A673 (cell line): ENCODE results near the gene CCDC198. TPM values are rescaled to one million over a fixed set of nuclear protein-coding genes. Genes with fewer than 3 reads are reported as not detected.

ENCODE experiments used
- Bru-seq: library from RNA; stranded (reverse); fragments of 400-500 nt; gene quantifications from one replicate; lab custom pipeline; 2021; lab: Mats Ljungman, UMichigan
- BruChase-seq, 2 experiments: library from RNA; stranded (reverse); fragments of 400-500 nt; gene quantifications; one replicate each; lab custom pipeline; 2021; lab: Mats Ljungman, UMichigan
- BruUV-seq: library from RNA; stranded (reverse); fragments of 400-500 nt; replicated peaks from 2 replicates; lab custom pipeline; 2021; lab: Mats Ljungman, UMichigan
- CTCF ChIA-PET: fragments of 300-600 bp; sonication (Branson Sonifier 250); formaldehyde crosslinking; loops from one replicate; lab custom pipeline; 2022; ENCODE audit warnings: antibody characterized with exemption; lab: Charles Lee
- POLR2A ChIA-PET: fragments of 300-600 bp; sonication (Branson Sonifier 250); formaldehyde crosslinking; loops from one replicate; lab custom pipeline; 2022; ENCODE audit warnings: antibody characterized with exemption; ENCODE audit not compliant: low non-redundant PET; lab: Charles Lee
- DNase-seq: peaks from one replicate; pipeline ENCODE4 v3.0.0-alpha.2; 2015; ENCODE audit warnings: low spot score
- H3K27ac ChIP-seq: fragments of 200-600 bp; sonication (generic); 2 replicates; pipeline ENCODE4 v1.5.1; 2016; ENCODE audit warnings: mixed run types, low read depth, mild to moderate bottlenecking, mixed read lengths, antibody characterized with exemption, low read length; ENCODE audit not compliant: poor library complexity, severe bottlenecking
- H3K27me3 ChIP-seq: fragments of 200-600 bp; sonication (generic); replicated peaks from 2 replicates; pipeline ENCODE4 v1.6.1; 2017; ENCODE audit warnings: mixed run types, low read depth, mild to moderate bottlenecking, mixed read lengths, antibody characterized with exemption, low read length; ENCODE audit not compliant: insufficient read depth, poor library complexity
- H3K36me3 ChIP-seq: fragments of 200-600 bp; sonication (generic); 2 replicates; pipeline ENCODE4 v1.6.1; 2016; ENCODE audit warnings: mixed run types, mild to moderate bottlenecking, mixed read lengths, antibody characterized with exemption, low read length; ENCODE audit not compliant: insufficient read depth, poor library complexity, severe bottlenecking
- H3K4me1 ChIP-seq: fragments of 200-600 bp; sonication (generic); 2 replicates; pipeline ENCODE4 v1.6.1; 2017; ENCODE audit warnings: mixed run types, mild to moderate bottlenecking, mixed read lengths, antibody characterized with exemption, low read length; ENCODE audit not compliant: insufficient read depth, poor library complexity, severe bottlenecking
- H3K4me3 ChIP-seq: fragments of 200-600 bp; sonication (generic); 2 replicates; pipeline ENCODE4 v1.5.1; 2016; ENCODE audit warnings: low read depth, mixed run types, mild to moderate bottlenecking, mixed read lengths, low read length; ENCODE audit not compliant: poor library complexity, severe bottlenecking
- H3K9me3 ChIP-seq: fragments of 200-600 bp; sonication (generic); 2 replicates; pipeline ENCODE4 v1.6.1; 2016; ENCODE audit warnings: mixed run types, low read depth, mild to moderate bottlenecking, mixed read lengths, antibody characterized with exemption, low read length; ENCODE audit not compliant: poor library complexity, severe bottlenecking
- EZH2 ChIP-seq: fragments of 200-600 bp; sonication (generic); IDR thresholded peaks from 2 replicates; pipeline ENCODE4 v1.6.1; 2017; ENCODE audit warnings: borderline replicate concordance, low read depth, mild to moderate bottlenecking, mixed read lengths, antibody characterized with exemption, low read length; ENCODE audit not compliant: poor library complexity, severe bottlenecking
- intact Hi-C: fragments of 100-400 bp; cut with micrococcal nuclease; formaldehyde crosslinking; loops from one replicate; pipeline ENCODE4 v1.10.0; 2022; ENCODE audit not compliant: unreplicated experiment
- long read RNA-seq: library from polyadenylated mRNA; stranded (forward); transcript quantifications from one replicate; pipeline ENCODE4 v2.0.0, GENCODE V29; 2022
- total RNA-seq: library from RNA; stranded (reverse); gene quantifications from 2 replicates; pipeline ENCODE4 v1.2.3, GENCODE V29; 2021
- TF ChIP-seq, protein P1 (sequence below): fragments of 300-800, 200-600 bp; sonication (generic); conservative IDR thresholded peaks from 2 replicates; pipeline ENCODE4 v1.5.1; 2017; ENCODE audit warnings: low read depth, mild to moderate bottlenecking, antibody characterized with exemption, low read length, moderate library complexity, mixed read lengths

Gene CCDC198
- total RNA-seq = not detected in 2 replicates
- not detected for Bru-seq, nascent RNA
- BruChase-seq, experiment 1, labeled RNA remaining after a 2-hour chase = not detected
- BruChase-seq, experiment 2, labeled RNA remaining after a 6-hour chase = percentile 3 among the genes with signal in this experiment
- long read RNA-seq = 0 reads

DNA sequence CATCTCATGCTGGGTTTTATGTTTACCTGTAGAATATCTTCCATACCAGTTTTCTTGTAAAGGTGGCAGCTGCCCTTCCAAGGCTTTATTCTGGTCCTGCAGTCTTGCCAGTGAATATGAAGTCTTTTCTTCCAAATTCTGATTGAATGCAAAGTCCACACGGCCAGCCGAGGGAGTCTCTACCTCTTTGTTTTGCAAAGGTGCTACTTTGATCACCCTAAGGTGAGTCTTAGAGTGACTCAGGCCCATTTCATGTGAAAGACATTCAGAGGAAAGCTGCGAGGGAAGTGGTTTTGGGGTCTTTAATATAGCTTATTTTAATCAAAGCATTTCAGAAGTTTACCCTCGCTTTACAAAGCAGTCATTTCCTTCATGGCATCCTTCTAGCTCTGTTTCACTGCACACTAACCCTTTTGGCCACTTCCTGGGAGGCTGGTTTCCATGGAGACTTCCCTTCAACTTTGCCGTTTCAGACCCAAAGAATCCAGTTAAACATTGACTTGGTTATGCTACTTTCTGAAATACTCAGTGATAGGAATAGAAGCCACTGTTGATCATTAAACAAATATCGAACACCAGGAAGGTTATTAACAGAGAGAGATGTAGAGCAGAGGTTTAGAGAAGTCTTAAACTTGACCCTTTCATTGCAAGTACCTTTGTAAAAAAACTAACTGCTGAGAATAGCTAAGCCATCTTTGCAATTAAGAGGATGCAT lies at the start of gene CCDC198:
TSS of gene CCDC198 (minus strand) at position 391 of the 715 bp plus-strand sequence. CDS start at position 249, 142 bp downstream.
- ChIA-PET CTCF (interaction anchor here (0.6 kb wide), 1 partner anchor 657 kb away, joined by 3 read pairs; no protein-coding TSS in a partner anchor), POLR2A (no interaction called here)
- no peaks in the 10 kb centered on the region for H3K9me3 ChIP-seq
- H3K27ac ChIP-seq = no peak within 1 kb of the TSS
- BruUV-seq = no TSS peak
- no peak within 1 kb of the TSS for H3K4me3 ChIP-seq
- H3K4me1 ChIP-seq = peaks cover 11% of the 10 kb centered on the region
- DNase-seq = no peak
- H3K27me3 ChIP-seq = no peaks in the 10 kb centered on the region
- intact Hi-C loops = no loop called here
- no peaks in the 10 kb centered on the region for H3K36me3 ChIP-seq
- TF ChIP-seq, protein P1, sequence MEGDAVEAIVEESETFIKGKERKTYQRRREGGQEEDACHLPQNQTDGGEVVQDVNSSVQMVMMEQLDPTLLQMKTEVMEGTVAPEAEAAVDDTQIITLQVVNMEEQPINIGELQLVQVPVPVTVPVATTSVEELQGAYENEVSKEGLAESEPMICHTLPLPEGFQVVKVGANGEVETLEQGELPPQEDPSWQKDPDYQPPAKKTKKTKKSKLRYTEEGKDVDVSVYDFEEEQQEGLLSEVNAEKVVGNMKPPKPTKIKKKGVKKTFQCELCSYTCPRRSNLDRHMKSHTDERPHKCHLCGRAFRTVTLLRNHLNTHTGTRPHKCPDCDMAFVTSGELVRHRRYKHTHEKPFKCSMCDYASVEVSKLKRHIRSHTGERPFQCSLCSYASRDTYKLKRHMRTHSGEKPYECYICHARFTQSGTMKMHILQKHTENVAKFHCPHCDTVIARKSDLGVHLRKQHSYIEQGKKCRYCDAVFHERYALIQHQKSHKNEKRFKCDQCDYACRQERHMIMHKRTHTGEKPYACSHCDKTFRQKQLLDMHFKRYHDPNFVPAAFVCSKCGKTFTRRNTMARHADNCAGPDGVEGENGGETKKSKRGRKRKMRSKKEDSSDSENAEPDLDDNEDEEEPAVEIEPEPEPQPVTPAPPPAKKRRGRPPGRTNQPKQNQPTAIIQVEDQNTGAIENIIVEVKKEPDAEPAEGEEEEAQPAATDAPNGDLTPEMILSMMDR = no peak
- no peak for TF ChIP-seq EZH2

DNA sequence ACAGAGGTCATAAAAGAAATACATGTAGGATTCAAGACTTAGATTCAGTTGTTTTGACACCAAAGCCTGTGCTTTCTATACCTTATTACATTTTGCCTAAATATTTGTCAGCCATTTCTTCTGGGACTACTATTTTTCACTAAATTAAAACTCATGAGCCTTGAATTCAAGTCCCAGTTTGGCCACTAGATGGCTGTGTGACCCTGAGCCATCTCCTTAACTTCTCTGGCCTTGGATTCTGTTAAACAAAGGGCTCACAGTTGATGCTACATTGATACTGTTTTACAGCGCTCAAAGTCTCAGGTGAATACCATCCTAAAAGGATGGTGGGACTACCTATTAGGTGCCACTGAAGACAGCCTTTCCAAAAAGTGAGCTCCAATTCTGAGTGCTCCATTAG lies 39.6 kb upstream of the CCDC198 start:
- TF ChIP-seq EZH2 = no peak
- TF ChIP-seq, protein P1 = peak; percentile 64
- BruUV-seq = no TSS peak
- CTCF ChIA-PET = interaction anchor here (0.6 kb wide), 1 partner anchor 707 kb away, joined by 10 read pairs; no protein-coding TSS in a partner anchor
- DNase-seq = peak; percentile 72
- intact Hi-C loops = loop anchor here (1.0 to 2.0 kb wide), 2 partner anchors 338 to 539 kb away; no protein-coding TSS in a partner anchor
- no peak overlapping the region for H3K4me3 ChIP-seq
- no peaks in the 10 kb centered on the region for H3K36me3 ChIP-seq
- no peaks in the 10 kb centered on the region for H3K4me1 ChIP-seq
- no peaks in the 10 kb centered on the region for H3K27me3 ChIP-seq
- no peaks in the 10 kb centered on the region for H3K9me3 ChIP-seq
- no peak overlapping the region for H3K27ac ChIP-seq
- POLR2A ChIA-PET = interaction anchor here (0.7 kb wide), 1 partner anchor 718 kb away, joined by 4 read pairs; no protein-coding TSS in a partner anchor

DNA sequence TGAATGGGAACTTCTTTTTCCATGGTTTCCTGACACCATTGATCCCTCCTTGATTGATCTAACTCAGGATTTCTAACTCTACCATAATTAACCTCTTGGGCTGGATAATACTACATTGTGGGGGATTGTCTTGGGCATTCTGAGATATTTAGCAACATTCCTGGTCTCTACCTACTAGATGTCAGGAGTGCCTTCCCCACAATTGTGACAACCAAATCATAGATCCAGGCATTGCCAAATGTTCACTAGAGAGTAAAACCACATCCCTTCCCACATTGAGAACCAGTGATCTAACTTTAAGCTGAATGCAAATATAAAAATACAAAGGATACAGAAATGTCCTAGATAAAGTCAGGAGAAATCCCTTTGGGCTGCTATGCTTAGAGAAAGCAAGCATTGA lies 36.9 kb upstream of the CCDC198 start:
- no TSS peak for BruUV-seq
- no peak for DNase-seq
- no peaks in the 10 kb centered on the region for H3K9me3 ChIP-seq
- no peak overlapping the region for H3K27ac ChIP-seq
- no peak overlapping the region for H3K4me3 ChIP-seq
- H3K4me1 ChIP-seq = no peaks in the 10 kb centered on the region
- no peaks in the 10 kb centered on the region for H3K27me3 ChIP-seq
- CTCF ChIA-PET = no interaction called here
- H3K36me3 ChIP-seq = no peaks in the 10 kb centered on the region
- TF ChIP-seq EZH2 = no peak
- TF ChIP-seq, protein P1 = no peak
- POLR2A ChIA-PET = no interaction called here
- intact Hi-C loops = no loop called here
